ENCODE results near the gene FETUB. TPM values are rescaled to one million over a fixed set of nuclear protein-coding genes. Genes with fewer than 3 reads are reported as not detected.
"Not testable (repeated sequence)": the region's sequence is repeated elsewhere in the genome, so short reads cannot be mapped to it uniquely, and the experiment has no call there.

The FETUB gene
- total and polyA plus RNA-seq, 2 experiments from 2014 or later = 5.8 to 7.2 TPM

DNA sequence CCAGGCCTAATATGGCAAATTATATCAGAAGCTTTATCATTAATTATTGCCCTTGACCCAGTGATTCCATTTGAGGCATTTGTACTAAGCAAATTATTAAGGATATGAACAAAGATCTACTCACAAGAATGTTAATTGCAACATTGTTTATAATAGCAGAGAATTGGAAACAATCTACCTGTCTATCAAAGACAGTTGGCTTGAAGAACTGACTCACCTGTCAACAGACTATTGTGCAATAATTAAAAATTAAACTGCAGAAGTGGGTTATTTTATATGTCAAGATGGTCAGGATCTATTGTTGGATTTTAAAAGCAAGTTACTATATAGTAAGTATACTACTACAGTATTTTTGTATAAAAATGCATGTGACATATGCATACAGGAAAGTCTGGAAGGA is 6.7 kb upstream of the FETUB start:
- no peak overlapping the region for H3K27ac ChIP-seq
- TF ChIP-seq EZH2phosphoT487 (IDR thresholded peaks at IDR 0.05; ENCODE audit: low read depth, severe bottlenecking, unreplicated experiment) = no peak
- TF ChIP-seq EZH2 (IDR thresholded peaks at IDR 0.05; ENCODE audit: borderline replicate concordance) = no peak
- TF ChIP-seq, protein P1, sequence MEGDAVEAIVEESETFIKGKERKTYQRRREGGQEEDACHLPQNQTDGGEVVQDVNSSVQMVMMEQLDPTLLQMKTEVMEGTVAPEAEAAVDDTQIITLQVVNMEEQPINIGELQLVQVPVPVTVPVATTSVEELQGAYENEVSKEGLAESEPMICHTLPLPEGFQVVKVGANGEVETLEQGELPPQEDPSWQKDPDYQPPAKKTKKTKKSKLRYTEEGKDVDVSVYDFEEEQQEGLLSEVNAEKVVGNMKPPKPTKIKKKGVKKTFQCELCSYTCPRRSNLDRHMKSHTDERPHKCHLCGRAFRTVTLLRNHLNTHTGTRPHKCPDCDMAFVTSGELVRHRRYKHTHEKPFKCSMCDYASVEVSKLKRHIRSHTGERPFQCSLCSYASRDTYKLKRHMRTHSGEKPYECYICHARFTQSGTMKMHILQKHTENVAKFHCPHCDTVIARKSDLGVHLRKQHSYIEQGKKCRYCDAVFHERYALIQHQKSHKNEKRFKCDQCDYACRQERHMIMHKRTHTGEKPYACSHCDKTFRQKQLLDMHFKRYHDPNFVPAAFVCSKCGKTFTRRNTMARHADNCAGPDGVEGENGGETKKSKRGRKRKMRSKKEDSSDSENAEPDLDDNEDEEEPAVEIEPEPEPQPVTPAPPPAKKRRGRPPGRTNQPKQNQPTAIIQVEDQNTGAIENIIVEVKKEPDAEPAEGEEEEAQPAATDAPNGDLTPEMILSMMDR (IDR thresholded peaks at IDR 0.05; ENCODE audit: poor library complexity) = no peak
- no peaks in the 10 kb centered on the region for H3K27me3 ChIP-seq
- no peaks in the 10 kb centered on the region for H3K9me3 ChIP-seq (ENCODE audit: low read depth)
- H3K9me2 ChIP-seq (replicated peaks; ENCODE audit: insufficient read depth) = no peaks in the 10 kb centered on the region
- no peak overlapping the region for H3K4me2 ChIP-seq
- DNase-seq (ENCODE audit: low spot score) = no peak
- H3K4me1 ChIP-seq (ENCODE audit: insufficient read depth) = no peaks in the 10 kb centered on the region
- H2AFZ ChIP-seq = no peak overlapping the region
- H3K79me2 ChIP-seq = no peaks in the 10 kb centered on the region
- H4K20me1 ChIP-seq (ENCODE audit: insufficient read depth, poor library complexity, severe bottlenecking) = no peaks in the 10 kb centered on the region
- H3K4me3 ChIP-seq = no peak overlapping the region
- no peaks in the 10 kb centered on the region for H3K36me3 ChIP-seq (replicated peaks; ENCODE audit: insufficient read depth, low read depth)

DNA sequence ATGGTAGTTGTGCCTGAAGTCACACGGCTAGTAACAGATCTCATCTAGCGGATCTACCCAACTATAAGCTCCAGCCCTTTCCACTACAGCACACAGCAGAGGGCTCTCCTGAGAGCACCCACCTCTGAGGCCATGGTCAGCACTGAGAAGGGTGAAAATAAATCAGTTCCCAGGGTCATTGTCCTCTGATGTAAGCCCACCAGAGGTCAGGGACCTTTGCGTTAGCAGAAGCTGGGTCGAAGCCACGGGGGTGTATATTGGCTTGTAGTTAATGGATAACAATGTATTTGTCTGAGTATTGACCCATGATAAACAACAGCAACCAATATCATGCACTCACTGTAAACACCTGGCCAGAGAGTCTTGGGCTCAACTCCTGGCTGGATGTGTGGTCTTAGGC is 6.0 kb upstream of the FETUB start:
- 66% methylated on average over 5 of the region's 5 CpGs for WGBS (ENCODE audit: low lambda C conversion rate, missing lambda C conversion rate)
- not testable (repeated sequence) for H2AFZ ChIP-seq; H3K4me1 ChIP-seq (ENCODE audit: insufficient read depth); H3K27me3 ChIP-seq; H3K36me3 ChIP-seq (replicated peaks; ENCODE audit: insufficient read depth, low read depth); H3K9me3 ChIP-seq (ENCODE audit: low read depth); H3K79me2 ChIP-seq; H4K20me1 ChIP-seq (ENCODE audit: insufficient read depth, poor library complexity, severe bottlenecking); H3K27ac ChIP-seq; H3K4me2 ChIP-seq; DNase-seq (ENCODE audit: low spot score); H3K9me2 ChIP-seq (replicated peaks; ENCODE audit: insufficient read depth); H3K4me3 ChIP-seq

DNA sequence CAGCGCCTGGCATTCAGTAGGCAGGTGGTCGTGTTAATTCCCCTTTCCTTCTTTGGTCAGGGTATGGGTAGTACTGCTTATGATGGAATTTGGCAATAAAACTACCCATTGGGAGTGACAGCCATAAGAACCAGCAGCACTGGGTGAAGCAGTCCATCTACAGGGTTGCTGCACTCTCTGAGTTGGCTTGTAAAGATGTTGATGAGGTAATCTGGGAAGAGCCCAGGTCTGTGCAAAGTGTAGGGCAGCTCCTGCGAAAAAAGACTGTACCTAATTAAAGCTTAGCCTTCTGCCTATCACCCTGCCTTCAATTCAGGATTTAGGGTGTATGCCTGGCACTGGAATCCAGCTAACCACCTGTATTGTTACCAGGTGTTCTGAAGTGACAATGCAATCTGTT is 4.7 kb upstream of the FETUB start:
- Histone ChIP-seq H3K9me2 (replicated peaks; ENCODE audit: insufficient read depth) (no peaks in the 10 kb centered on the region), H3K4me2 (no peak overlapping the region), H3K79me2 (no peaks in the 10 kb centered on the region), H3K36me3 (replicated peaks; ENCODE audit: insufficient read depth, low read depth) (no peaks in the 10 kb centered on the region), H2AFZ (no peak overlapping the region), H3K27ac (no peak overlapping the region), H3K4me1 (ENCODE audit: insufficient read depth) (no peaks in the 10 kb centered on the region), H3K9me3 (ENCODE audit: low read depth) (no peaks in the 10 kb centered on the region), H3K4me3 (no peak overlapping the region), H3K27me3 (no peaks in the 10 kb centered on the region), H4K20me1 (ENCODE audit: insufficient read depth, poor library complexity, severe bottlenecking) (no peaks in the 10 kb centered on the region)
- DNase-seq (ENCODE audit: low spot score) = no peak
- TF ChIP-seq, protein P1 (IDR thresholded peaks at IDR 0.05; ENCODE audit: poor library complexity) = no peak
- TF ChIP-seq EZH2phosphoT487 (IDR thresholded peaks at IDR 0.05; ENCODE audit: low read depth, severe bottlenecking, unreplicated experiment) (no peak), EZH2 (IDR thresholded peaks at IDR 0.05; ENCODE audit: borderline replicate concordance) (no peak)
- WGBS (ENCODE audit: low lambda C conversion rate, missing lambda C conversion rate) = 92% methylated on average over 3 of the region's 3 CpGs

DNA sequence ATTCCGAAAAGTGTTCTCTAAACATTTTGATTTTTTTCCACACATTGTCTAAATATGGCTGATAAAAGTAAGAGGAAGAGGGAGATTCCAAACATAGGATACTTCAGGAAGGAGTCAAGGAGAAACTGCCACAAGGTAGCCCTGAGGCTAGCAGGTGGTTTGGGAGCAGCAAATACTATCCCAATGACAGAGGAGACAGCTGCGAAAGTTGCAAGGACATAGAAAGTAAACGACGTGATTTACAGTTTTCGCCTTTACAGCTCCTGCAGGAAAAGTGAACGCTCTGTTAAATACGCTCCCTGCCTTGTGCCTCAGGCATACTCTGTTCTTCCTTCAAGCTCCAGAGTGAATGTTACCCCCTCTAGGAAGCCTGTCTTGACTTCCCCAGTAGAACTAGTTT is 3.7 kb upstream of the FETUB start:
- Histone ChIP-seq H3K27me3 (no peaks in the 10 kb centered on the region), H3K36me3 (replicated peaks; ENCODE audit: insufficient read depth, low read depth) (no peaks in the 10 kb centered on the region), H3K4me1 (ENCODE audit: insufficient read depth) (no peaks in the 10 kb centered on the region), H4K20me1 (ENCODE audit: insufficient read depth, poor library complexity, severe bottlenecking) (no peaks in the 10 kb centered on the region), H2AFZ (no peak overlapping the region), H3K79me2 (no peaks in the 10 kb centered on the region), H3K27ac (no peak overlapping the region), H3K9me2 (replicated peaks; ENCODE audit: insufficient read depth) (no peaks in the 10 kb centered on the region), H3K9me3 (ENCODE audit: low read depth) (no peaks in the 10 kb centered on the region), H3K4me3 (no peak overlapping the region), H3K4me2 (no peak overlapping the region)
- no peak for DNase-seq (ENCODE audit: low spot score)
- TF ChIP-seq EZH2phosphoT487 (IDR thresholded peaks at IDR 0.05; ENCODE audit: low read depth, severe bottlenecking, unreplicated experiment) (no peak), EZH2 (IDR thresholded peaks at IDR 0.05; ENCODE audit: borderline replicate concordance) (no peak)
- TF ChIP-seq, protein P1 (IDR thresholded peaks at IDR 0.05; ENCODE audit: poor library complexity) = no peak
- 83% methylated on average over 7 of the region's 7 CpGs for WGBS (ENCODE audit: low lambda C conversion rate, missing lambda C conversion rate)
